IPS-20b (cell line): ENCODE data around the gene GJA1.

ENCODE experiments used
- H3K27ac ChIP-seq: one replicate; pipeline ENCODE4 v1.5.1; 2013; ENCODE audit warnings: low read length
- H3K27me3 ChIP-seq: 2 replicates; pipeline ENCODE4 v1.6.1; 2013; ENCODE audit warnings: mild to moderate bottlenecking, low read length, inconsistent platforms; ENCODE audit not compliant: insufficient read depth
- H3K36me3 ChIP-seq: 2 replicates; pipeline ENCODE4 v1.6.1; 2013; ENCODE audit warnings: low read depth, mild to moderate bottlenecking, inconsistent platforms, low read length, moderate library complexity; ENCODE audit not compliant: insufficient read depth
- H3K4me1 ChIP-seq: 2 replicates; pipeline ENCODE4 v1.6.1; 2013; ENCODE audit warnings: mild to moderate bottlenecking, control low read depth, inconsistent platforms, low read length, moderate library complexity; ENCODE audit not compliant: insufficient read depth
- H3K4me3 ChIP-seq: 2 replicates; pipeline ENCODE4 v1.5.1; 2013; ENCODE audit warnings: mild to moderate bottlenecking, low read length, inconsistent platforms
- H3K9ac ChIP-seq: 2 replicates; pipeline ENCODE4 v1.6.1; 2013; ENCODE audit warnings: low read depth, mild to moderate bottlenecking, inconsistent platforms, low read length, moderate library complexity
- H3K9me3 ChIP-seq: 2 replicates; pipeline ENCODE4 v1.6.1; 2013; ENCODE audit warnings: mild to moderate bottlenecking, low read depth, low read length, inconsistent platforms; ENCODE audit not compliant: insufficient read depth

The GJA1 gene

GRCh38 chr6:121498481-121499276 is 63.2 kb downstream of the GJA1 start:
- Histone ChIP-seq H3K4me1 (no peaks in the 10 kb centered on the region), H3K27me3 (no peaks in the 10 kb centered on the region), H3K27ac (no peak overlapping the region)

More at GRCh38 chr6:121498481-121499276, 63.2 kb downstream of the GJA1 start:
- Histone ChIP-seq H3K36me3 (no peaks in the 10 kb centered on the region), H3K9me3 (no peaks in the 10 kb centered on the region), H3K9ac (no peak overlapping the region), H3K4me3 (no peak overlapping the region)
